RWPE1 (cell line): ENCODE results near the gene MGAT5.

Experiments used
- CTCF ChIA-PET: fragments of 350-600 bp; sonication (Branson Sonifier 250); formaldehyde crosslinking; extraction: SDS; loops from one replicate; lab custom pipeline; 2021; lab: Yijun Ruan, JAX
- POLR2A ChIA-PET: fragments of 400-600 bp; formaldehyde crosslinking; extraction: SDS; loops from one replicate; lab custom pipeline; 2020; ENCODE audit warnings: antibody characterized with exemption; ENCODE audit not compliant: low non-redundant PET; lab: Yijun Ruan, JAX
- DNase-seq: peaks from one replicate; pipeline ENCODE4 v3.0.0; 2012; ENCODE audit warnings: low spot score
- H3K27ac ChIP-seq: fragments of 450-650 bp; 2 replicates; pipeline ENCODE4 v1.5.1; 2017
- TF ChIP-seq, protein P1 (sequence below): fragments of 450-650 bp; conservative IDR thresholded peaks from 2 replicates; pipeline ENCODE4 v1.5.1; 2017; ENCODE audit warnings: low read depth, mild to moderate bottlenecking

Gene MGAT5

DNA sequence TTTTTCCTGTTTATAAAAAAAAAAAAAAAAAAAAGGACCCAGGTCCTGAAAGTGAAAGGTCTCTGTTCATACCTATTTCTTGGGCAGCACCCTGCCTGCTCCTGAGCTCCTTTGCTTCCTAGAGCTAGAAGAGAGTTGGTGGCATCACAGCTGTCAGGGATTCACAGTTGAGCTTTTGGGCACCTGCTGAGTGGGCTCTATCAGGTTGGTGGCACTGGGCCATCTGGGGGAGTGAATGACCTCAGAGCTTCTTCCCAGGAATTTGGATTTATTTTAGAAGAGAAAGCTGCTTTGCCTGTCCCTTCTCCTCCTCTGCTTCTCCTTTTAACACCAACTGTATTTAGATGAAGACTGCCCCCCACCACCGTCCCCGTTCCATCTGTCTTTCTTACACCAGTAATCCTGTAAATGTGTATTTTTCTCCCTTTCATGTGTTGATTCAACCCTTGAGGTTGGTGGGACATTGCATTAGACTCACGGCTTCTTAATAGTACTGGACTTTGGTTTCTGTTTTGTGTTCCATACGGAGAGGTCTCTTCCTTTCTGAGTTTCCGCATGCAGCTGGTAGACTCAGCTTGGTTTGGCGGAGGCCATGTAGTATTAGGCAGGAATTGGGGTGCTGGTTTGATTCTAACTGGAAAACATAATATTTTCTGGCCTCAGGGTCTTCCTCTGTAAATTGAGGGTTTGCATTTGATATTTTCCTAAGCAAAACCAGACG, 7.6 kb upstream of the MGAT5 start:
- TF ChIP-seq, protein P1, sequence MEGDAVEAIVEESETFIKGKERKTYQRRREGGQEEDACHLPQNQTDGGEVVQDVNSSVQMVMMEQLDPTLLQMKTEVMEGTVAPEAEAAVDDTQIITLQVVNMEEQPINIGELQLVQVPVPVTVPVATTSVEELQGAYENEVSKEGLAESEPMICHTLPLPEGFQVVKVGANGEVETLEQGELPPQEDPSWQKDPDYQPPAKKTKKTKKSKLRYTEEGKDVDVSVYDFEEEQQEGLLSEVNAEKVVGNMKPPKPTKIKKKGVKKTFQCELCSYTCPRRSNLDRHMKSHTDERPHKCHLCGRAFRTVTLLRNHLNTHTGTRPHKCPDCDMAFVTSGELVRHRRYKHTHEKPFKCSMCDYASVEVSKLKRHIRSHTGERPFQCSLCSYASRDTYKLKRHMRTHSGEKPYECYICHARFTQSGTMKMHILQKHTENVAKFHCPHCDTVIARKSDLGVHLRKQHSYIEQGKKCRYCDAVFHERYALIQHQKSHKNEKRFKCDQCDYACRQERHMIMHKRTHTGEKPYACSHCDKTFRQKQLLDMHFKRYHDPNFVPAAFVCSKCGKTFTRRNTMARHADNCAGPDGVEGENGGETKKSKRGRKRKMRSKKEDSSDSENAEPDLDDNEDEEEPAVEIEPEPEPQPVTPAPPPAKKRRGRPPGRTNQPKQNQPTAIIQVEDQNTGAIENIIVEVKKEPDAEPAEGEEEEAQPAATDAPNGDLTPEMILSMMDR = no peak
- CTCF ChIA-PET = interaction anchor here (0.7 to 2.1 kb wide), 7 partner anchors 23 to 360 kb away, joined by 3 to 23 read pairs (median 4); no protein-coding TSS in a partner anchor
- POLR2A ChIA-PET = interaction anchor here (0.6 kb wide), 1 partner anchor 8 kb away, joined by 11 read pairs; no protein-coding TSS in a partner anchor
- no peak for DNase-seq
- no peak overlapping the region for H3K27ac ChIP-seq

DNA sequence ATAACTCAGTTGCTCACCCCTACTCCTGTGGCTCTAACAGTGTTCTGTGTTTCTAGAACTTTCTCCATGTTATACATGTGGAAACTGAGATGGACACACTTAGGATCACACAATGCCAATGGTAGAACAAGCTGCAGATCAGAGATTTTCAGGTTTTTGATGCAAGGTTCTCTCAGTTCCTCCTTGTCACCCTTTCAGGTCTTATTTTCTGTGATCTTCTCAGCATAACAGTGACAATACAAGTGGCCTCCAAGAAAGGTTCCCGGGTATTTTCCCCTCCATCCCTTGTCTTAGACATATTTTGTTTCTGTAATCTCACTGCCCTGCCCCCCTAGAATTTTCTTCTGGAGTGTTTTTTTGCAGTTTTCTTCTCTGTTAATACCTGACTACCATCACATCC, 6.2 kb upstream of the MGAT5 start:
- no peak for DNase-seq
- no peak overlapping the region for H3K27ac ChIP-seq
- TF ChIP-seq, protein P1 = no peak
- POLR2A ChIA-PET = no interaction called here
- CTCF ChIA-PET = interaction anchor here (0.7 kb wide), 1 partner anchor 122 kb away, joined by 4 read pairs; no protein-coding TSS in a partner anchor

DNA sequence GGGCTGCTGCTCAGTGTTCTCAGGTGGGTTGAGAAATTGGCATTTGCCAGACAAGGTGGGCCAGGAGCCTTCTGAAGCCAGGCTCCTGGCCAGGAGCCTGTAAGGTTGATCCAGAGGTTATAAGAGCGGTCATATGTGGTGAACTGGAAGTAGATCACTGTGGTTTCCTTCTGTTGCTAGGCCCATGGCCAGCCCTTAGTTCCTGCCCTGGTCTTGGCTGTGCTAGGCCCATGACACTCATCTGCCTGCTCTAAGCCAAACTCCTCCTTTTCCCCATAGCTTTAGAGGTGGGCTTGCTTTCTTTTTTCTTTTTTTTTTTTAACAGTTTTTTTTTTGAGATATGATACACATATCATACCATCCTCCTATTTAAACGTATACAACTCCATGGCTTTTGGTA, 5.0 kb upstream of the MGAT5 start:
- no peak for DNase-seq
- no peak overlapping the region for H3K27ac ChIP-seq
- ChIA-PET POLR2A (no interaction called here), CTCF (no interaction called here)
- TF ChIP-seq, protein P1 = no peak

DNA sequence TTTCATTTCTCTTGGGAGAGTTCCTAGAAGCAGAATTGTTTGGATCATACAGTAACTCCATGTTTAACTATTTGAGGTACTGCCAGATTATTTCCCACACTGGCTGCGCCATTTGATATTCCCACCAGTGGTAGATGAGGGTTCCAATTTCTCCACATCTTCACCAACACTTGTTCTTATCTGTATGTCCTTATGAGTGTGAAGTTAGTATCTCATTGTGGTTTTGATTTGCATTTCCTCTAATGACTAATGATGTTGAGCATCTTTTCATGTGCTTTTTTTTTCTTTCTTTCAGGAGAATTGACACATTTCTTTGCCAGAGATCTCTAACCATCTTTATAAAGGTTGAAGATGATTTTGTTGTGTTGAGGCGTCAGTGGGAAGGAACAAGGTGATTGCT, 4.1 kb upstream of the MGAT5 start:
- ChIA-PET CTCF (no interaction called here), POLR2A (no interaction called here)
- DNase-seq = no peak
- H3K27ac ChIP-seq = no peak overlapping the region
- TF ChIP-seq, protein P1 = no peak

DNA sequence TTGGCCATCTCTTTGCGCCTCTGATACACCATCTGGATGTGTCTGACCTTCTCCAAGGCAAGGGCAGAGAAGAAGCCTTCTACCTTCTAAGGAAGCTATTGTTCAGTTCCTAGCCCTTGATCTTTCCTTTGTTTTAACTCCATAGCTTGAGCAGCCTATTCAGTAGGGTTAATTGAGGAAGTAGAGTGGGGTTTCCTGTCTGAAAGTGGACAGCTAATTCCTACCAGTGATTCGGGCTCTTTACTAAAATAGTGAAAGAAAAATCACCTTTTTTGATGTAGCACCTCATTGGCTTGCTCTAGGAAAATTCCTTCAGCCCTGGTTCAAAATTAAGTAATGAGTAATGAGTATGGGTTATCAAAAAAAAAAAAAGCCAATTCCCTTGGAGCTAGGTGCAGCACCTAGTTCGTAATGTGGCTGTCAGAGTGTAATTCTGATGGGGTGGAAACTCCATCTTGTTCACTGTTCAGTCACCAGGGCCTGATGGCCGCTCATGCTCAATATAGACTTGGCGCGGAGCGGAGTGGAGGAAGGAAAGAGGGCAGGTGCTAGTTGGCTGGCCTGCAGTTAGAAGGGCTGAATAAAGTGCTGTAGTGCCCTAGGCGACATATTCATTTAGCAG, 2.9 kb upstream of the MGAT5 start:
- no peak for DNase-seq
- CTCF ChIA-PET = no interaction called here
- TF ChIP-seq, protein P1 = no peak
- POLR2A ChIA-PET = no interaction called here
- H3K27ac ChIP-seq = no peak overlapping the region

DNA sequence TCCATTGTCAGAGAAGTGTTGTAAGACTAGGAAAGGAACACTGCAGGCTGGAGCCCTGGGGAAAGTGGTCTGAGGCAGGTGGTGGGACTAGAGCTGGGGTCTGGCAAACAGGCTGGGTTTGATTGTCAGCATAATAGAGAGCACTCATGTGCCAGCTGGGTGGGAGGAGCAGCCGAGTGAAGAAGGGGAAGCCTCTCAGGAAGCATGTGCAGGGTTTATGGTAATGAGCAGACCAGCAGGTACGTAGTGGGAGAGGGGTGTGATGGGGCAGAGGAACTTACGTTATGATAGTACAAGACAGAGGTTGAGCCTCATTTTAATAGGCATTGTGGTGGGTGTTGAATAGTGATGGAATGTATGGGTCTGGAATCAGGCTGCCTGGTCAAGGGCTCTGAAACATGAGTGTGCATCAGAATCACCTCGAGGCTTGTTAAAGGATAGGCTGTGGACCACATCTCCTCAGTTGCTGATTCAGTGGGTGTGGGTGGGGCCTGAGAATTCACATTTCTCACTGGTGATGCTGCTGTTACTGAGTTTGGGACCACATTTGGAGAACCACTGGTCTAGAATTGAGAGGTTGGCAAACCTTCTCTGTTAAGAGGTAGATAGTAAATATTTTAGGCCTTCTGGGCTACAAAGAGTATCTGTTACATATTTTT, 1.7 kb upstream of the MGAT5 start:
- no peak for DNase-seq
- CTCF ChIA-PET = interaction anchor here (0.7 to 1.6 kb wide), 2 partner anchors 7 to 70 kb away, joined by 3 to 5 read pairs; no protein-coding TSS in a partner anchor
- TF ChIP-seq, protein P1 = no peak
- no peak overlapping the region for H3K27ac ChIP-seq
- POLR2A ChIA-PET = no interaction called here
